Osteocyte (in vitro differentiated cells): ENCODE data around the gene RNF34. TPM values are rescaled to one million over a fixed set of nuclear protein-coding genes. Genes with fewer than 3 reads are reported as not detected.

ENCODE experiments used
- DNase-seq: peaks from one replicate; pipeline ENCODE4 v3.0.0; 2021; ENCODE audit warnings: mixed read lengths; ENCODE audit not compliant: unreplicated experiment; ENCODE audit errors: extremely low spot score
- H3K27ac Mint-ChIP-seq: one replicate; pipeline ENCODE4 v1.8.0; 2021; ENCODE audit warnings: mild to moderate bottlenecking, mixed read lengths; ENCODE audit not compliant: unreplicated experiment
- H3K27me3 Mint-ChIP-seq: one replicate; pipeline ENCODE4 v1.8.0; 2021; ENCODE audit warnings: mixed read lengths; ENCODE audit not compliant: unreplicated experiment
- H3K36me3 Mint-ChIP-seq: one replicate; pipeline ENCODE4 v1.8.0; 2021; ENCODE audit warnings: mixed read lengths; ENCODE audit not compliant: unreplicated experiment
- H3K4me1 Mint-ChIP-seq: one replicate; pipeline ENCODE4 v1.8.0; 2021; ENCODE audit warnings: mixed read lengths; ENCODE audit not compliant: unreplicated experiment
- H3K4me3 Mint-ChIP-seq: one replicate; pipeline ENCODE4 v1.8.0; 2021; ENCODE audit warnings: mild to moderate bottlenecking, moderate library complexity, mixed read lengths; ENCODE audit not compliant: unreplicated experiment
- H3K9me3 Mint-ChIP-seq: one replicate; pipeline ENCODE4 v1.8.0; 2021; ENCODE audit warnings: mixed read lengths; ENCODE audit not compliant: unreplicated experiment
- CTCF ChIP-seq: fragments of 200-600 bp; sonication (generic); IDR thresholded peaks from 2 replicates; pipeline ENCODE4 v1.5.0; 2021; ENCODE audit warnings: antibody characterized with exemption, mild to moderate bottlenecking, moderate library complexity
- total RNA-seq: library from RNA; stranded (reverse); gene quantifications from 2 replicates; pipeline ENCODE4 v1.2.1, GENCODE V29; 2021

RNF34 gene
- total RNA-seq, 1 donor from 2014 or later: 39.5 TPM

GRCh38 chr12:121465921-121466793 is 66.2 kb downstream of the RNF34 start:
- H3K27me3 Mint-ChIP-seq: no peaks in the 10 kb centered on the region
- no peak for DNase-seq

DNA sequence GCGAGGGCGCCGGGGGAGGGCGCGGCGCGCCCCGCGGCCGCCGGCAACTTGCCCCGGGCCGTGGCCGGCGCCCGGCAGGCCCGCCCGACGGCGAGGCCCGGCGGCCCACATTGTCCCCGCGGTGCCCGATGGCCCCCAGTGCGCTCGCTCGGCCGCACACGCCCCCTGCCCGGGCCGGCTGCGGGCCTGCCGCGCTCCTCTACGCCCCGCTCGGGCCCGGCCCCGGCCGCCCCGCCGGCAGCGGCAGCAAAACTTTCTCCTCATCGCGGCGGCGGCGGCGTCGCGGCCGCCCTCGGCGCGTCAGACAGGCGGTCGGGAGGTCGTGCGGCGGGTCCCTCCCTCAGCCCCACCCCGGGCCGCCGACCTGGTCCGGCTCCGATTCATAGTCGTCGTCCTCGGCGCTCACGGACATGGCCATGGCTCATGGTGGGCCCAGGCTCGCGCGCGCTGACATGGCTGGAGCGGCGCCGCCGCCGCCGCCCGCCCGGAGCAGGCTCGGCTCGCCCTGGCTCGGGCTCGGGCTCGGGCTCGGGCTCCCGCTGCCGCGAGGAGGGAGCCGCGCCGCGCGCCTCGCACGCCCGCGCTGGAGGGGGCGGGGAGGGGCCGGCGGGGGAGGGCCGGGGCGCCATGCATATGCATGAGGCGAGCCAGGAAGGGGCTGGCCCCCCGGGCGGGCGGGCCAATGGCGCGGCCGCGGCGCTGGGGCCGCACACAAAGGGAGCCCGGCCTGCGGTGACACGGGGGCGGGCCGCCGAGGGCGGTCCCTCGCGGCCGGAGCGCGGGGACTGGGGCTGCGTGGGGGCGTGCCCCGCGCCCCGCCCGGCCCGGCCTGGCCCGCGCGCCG is 67.1 kb downstream of the RNF34 start:
- no peak overlapping the region for H3K27ac Mint-ChIP-seq
- peak overlapping the region; percentile 40 for H3K4me3 Mint-ChIP-seq
- DNase-seq: peak; percentile 96
- H3K36me3 Mint-ChIP-seq: no peaks in the 10 kb centered on the region
- peaks cover 14% of the 10 kb centered on the region for H3K4me1 Mint-ChIP-seq
- no peaks in the 10 kb centered on the region for H3K27me3 Mint-ChIP-seq
- no peaks in the 10 kb centered on the region for H3K9me3 Mint-ChIP-seq
- TF ChIP-seq CTCF: no peak

More at GRCh38 chr12:121465921-121466793, 66.2 kb downstream of the RNF34 start:
- H3K27ac Mint-ChIP-seq: peak overlapping the region; percentile 78
- H3K36me3 Mint-ChIP-seq: no peaks in the 10 kb centered on the region
- H3K9me3 Mint-ChIP-seq: no peaks in the 10 kb centered on the region
- peak overlapping the region; percentile 89 for H3K4me3 Mint-ChIP-seq
- TF ChIP-seq CTCF: no peak
- peaks cover 14% of the 10 kb centered on the region for H3K4me1 Mint-ChIP-seq

DNA sequence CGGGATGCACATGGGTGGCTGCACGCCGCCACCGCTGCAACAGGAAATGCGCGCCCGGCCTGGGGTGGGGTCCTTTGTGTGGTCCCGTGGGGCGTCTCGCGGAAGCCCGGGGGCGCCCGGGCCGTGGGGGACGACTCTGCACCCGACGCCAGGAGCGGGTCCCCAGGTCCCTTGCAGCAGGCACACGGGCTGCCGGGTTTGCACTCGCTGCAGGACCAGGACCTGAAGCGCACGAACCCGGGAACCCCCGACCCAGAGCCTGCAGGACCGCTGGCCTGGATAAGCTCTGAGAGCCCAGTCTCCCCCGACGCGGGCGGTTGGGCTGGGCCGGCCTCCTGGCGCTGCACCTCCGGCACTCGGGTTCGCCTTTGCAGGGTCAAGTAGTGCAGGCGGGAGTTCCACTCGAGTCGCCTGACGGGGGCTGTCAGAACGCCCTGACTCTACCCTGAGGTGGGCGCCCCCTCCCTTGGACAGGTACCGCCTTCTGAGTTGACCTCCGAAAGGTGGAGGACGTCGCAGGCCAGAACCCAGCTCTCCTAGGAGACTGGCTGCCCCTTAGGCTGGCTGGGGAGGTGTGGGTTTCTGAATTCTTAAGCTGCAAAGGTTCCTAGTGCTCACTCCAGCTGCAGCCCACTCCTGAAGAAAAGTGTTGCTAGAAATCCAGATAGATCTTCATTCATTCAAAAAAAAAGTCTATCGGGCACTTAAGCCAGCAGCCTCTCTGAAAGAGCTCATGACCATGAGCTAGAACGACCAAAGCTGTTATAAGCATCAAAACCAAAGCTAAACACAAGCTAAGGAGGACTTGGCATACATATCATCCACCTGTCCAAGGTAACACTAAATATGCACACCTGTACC is 68.0 kb downstream of the RNF34 start:
- H3K9me3 Mint-ChIP-seq: no peaks in the 10 kb centered on the region
- no peak for DNase-seq
- peak overlapping the region; percentile 35 for H3K4me3 Mint-ChIP-seq
- no peaks in the 10 kb centered on the region for H3K27me3 Mint-ChIP-seq
- peaks cover 14% of the 10 kb centered on the region for H3K4me1 Mint-ChIP-seq
- no peak overlapping the region for H3K27ac Mint-ChIP-seq
- TF ChIP-seq CTCF: no peak
- no peaks in the 10 kb centered on the region for H3K36me3 Mint-ChIP-seq

DNA sequence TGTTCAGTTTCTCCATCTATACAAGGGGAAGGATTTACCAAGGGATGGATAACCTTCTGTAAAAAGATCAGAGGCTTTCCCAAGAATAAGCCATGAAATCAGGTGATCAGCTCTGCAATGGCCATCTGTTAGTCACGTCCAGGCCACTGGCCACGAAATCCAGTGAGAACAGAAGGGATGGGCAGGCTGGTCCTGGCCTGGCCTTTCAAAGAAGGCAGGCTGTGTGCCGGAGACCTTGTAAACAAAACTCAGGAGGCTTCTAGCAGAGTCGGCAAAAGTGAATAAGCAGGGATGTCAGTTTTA is 68.5 kb downstream of the RNF34 start:
- Mint-ChIP-seq H3K4me1 (peaks cover 14% of the 10 kb centered on the region), H3K36me3 (no peaks in the 10 kb centered on the region), H3K27me3 (no peaks in the 10 kb centered on the region), H3K9me3 (no peaks in the 10 kb centered on the region), H3K4me3 (no peak overlapping the region), H3K27ac (no peak overlapping the region)
- no peak for TF ChIP-seq CTCF
- no peak for DNase-seq
